A549 treated with Mapracorat at 1 μM for 4 hours (cell line): ENCODE results near the gene OBI1. TPM values are rescaled to one million over a fixed set of nuclear protein-coding genes. Genes with fewer than 3 reads are reported as not detected.

Source experiments
- total RNA-seq: library from RNA; stranded (reverse); fragments of 200-300 nt; extraction: Qiagen RNA extraction; gene quantifications from 5 replicates; pipeline ENCODE4 v1.2.3, GENCODE V29; 2022

OBI1 gene
- total RNA-seq: 7.9 to 9.6 TPM (median 8.3 TPM) in 5 replicates

GRCh38 chr13:78658630-78659449 is at the start of gene OBI1:
TSS of gene OBI1 (minus strand) at chr13:78659155. CDS start at chr13:78659120, 35 bp downstream.

GRCh38 chr13:78603240-78603957 is 55.6 kb downstream of the OBI1 start, which contains the start of gene POU4F1:
TSS of gene POU4F1 (minus strand) at chr13:78603552. CDS start at chr13:78603326, 226 bp downstream.

Other genes starting within 250 kb of the OBI1 start
- gene POU4F1, start 55.6 kb downstream of the OBI1 start, total RNA-seq: 0.67 to 1.0 TPM (median 0.94 TPM) in 5 replicates